OCI-LY1 (cell line): Measurements from ENCODE around the gene NTRK3.

Experiments
- EZH2 ChIP-seq: fragments of 200-600 bp; sonication (generic), shearing (Covaris generic); IDR thresholded peaks from 2 replicates; pipeline ENCODE4 v1.8.0; 2017; ENCODE audit warnings: borderline replicate concordance, mixed run types, mild to moderate bottlenecking, antibody characterized with exemption, low read length, moderate library complexity, mixed read lengths
- TF ChIP-seq, protein P1 (sequence below): fragments of 200-600 bp; sonication (generic), shearing (Covaris generic); IDR thresholded peaks from 2 replicates; pipeline ENCODE4 v1.5.1; 2017; ENCODE audit warnings: mild to moderate bottlenecking, antibody characterized with exemption, low read length, moderate library complexity, mixed read lengths

DNA sequence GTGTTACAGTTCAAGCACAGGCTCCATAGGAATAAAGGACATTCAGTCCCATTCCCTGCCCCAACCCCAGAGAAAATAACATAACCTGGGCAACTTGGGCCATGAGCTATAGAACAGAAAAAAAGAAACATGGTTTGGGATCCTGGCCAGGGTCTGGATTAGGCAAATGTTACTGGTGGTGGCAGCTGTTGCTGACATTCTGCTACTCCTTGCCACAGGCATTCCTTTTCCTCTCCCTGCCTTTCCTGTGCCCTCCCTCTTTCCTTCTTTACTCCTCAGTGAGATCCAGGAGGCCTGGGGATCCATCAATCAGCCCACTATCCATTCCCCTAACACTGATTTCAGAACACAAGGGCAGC is 129.1 kb downstream of the NTRK3 start:
- no peak for TF ChIP-seq EZH2
- TF ChIP-seq, protein P1, sequence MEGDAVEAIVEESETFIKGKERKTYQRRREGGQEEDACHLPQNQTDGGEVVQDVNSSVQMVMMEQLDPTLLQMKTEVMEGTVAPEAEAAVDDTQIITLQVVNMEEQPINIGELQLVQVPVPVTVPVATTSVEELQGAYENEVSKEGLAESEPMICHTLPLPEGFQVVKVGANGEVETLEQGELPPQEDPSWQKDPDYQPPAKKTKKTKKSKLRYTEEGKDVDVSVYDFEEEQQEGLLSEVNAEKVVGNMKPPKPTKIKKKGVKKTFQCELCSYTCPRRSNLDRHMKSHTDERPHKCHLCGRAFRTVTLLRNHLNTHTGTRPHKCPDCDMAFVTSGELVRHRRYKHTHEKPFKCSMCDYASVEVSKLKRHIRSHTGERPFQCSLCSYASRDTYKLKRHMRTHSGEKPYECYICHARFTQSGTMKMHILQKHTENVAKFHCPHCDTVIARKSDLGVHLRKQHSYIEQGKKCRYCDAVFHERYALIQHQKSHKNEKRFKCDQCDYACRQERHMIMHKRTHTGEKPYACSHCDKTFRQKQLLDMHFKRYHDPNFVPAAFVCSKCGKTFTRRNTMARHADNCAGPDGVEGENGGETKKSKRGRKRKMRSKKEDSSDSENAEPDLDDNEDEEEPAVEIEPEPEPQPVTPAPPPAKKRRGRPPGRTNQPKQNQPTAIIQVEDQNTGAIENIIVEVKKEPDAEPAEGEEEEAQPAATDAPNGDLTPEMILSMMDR = no peak
